Peyer's patch (tissue), 4 donors: ENCODE measurements around the gene N4BP3.

Experiments
- CTCF ChIP-seq, 6 experiments: fragments of 450-650 bp in 4 of 6; fragments of 200-600 bp in 2 of 6; sonication (generic) in 1 of 6; IDR thresholded peaks; one replicate each; pipeline ENCODE4 v1.5.1; 2017 to 2019; ENCODE audit warnings: antibody characterized with exemption in 6 of 6, mild to moderate bottlenecking in 3 of 6, moderate library complexity in 1 of 6
- POLR2A ChIP-seq, 2 donors: fragments of 450-650 bp; IDR thresholded peaks; one replicate each; pipeline ENCODE4 v1.5.1; 2017; ENCODE audit warnings: antibody characterized with exemption in 2 of 2, mild to moderate bottlenecking in 2 of 2, moderate library complexity in 2 of 2

GRCh38 chr5:178142642-178143041 is 29.3 kb downstream of the N4BP3 start:
- TF ChIP-seq CTCF (IDR thresholded peaks at IDR 0.05) = no peak
- no peak for TF ChIP-seq POLR2A (IDR thresholded peaks at IDR 0.05)
